Kidney epithelial cell (primary cell): ENCODE results near the gene TP53BP1. TPM values are rescaled to one million over a fixed set of nuclear protein-coding genes. Genes with fewer than 3 reads are reported as not detected.

ENCODE experiments used
- DNase-seq: peaks from one replicate; pipeline ENCODE4 v3.0.0-alpha.2; 2010; ENCODE audit warnings: low read depth
- H3K27me3 ChIP-seq: 2 replicates; pipeline ENCODE4 v1.6.0; 2011; ENCODE audit warnings: low read length; ENCODE audit not compliant: control insufficient read depth, insufficient read depth
- H3K36me3 ChIP-seq: 2 replicates; pipeline ENCODE4 v1.5.1; 2011; ENCODE audit warnings: low read length; ENCODE audit not compliant: control insufficient read depth, insufficient read depth
- H3K4me3 ChIP-seq: 2 replicates; pipeline ENCODE4 v1.5.1; 2011; ENCODE audit warnings: low read depth, mild to moderate bottlenecking, control low read depth, low read length
- CTCF ChIP-seq: IDR thresholded peaks from 2 replicates; pipeline ENCODE4 v1.5.1; 2011; ENCODE audit warnings: mild to moderate bottlenecking, moderate library complexity, low read length, control low read depth, inconsistent platforms; ENCODE audit not compliant: insufficient read depth, poor library complexity, severe bottlenecking
- total RNA-seq: library from RNA; depleted of rRNA; stranded (reverse); fragments of >200 nt; gene quantifications from 2 replicates; pipeline ENCODE4 v1.2.3, GENCODE V29; 2015

The TP53BP1 gene
- total RNA-seq, 1 donor from 2014 or later: 34.8 TPM

- no peaks in the 10 kb centered on the region for H3K36me3 ChIP-seq
- TF ChIP-seq CTCF: no peak
- DNase-seq: no peak
- H3K27me3 ChIP-seq: peaks cover 4% of the 10 kb centered on the region
- no peak overlapping the region for H3K4me3 ChIP-seq
Observed at GRCh38 chr15:43527016-43527801, 34.3 kb upstream of the TP53BP1 start.

DNA sequence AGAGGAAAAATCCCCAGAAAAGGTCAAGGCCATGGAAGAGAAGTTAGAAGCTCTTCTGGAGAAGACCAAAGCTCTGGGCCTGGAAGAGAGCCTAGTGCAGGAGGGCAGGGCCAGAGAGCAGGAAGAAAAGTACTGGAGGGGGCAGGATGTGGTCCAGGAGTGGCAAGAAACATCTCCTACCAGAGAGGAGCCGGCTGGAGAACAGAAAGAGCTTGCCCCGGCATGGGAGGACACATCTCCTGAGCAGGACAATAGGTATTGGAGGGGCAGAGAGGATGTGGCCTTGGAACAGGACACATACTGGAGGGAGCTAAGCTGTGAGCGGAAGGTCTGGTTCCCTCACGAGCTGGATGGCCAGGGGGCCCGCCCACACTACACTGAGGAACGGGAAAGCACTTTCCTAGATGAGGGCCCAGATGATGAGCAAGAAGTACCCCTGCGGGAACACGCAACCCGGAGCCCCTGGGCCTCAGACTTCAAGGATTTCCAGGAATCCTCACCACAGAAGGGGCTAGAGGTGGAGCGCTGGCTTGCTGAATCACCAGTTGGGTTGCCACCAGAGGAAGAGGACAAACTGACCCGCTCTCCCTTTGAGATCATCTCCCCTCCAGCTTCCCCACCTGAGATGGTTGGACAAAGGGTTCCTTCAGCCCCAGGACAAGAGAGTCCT is 33.4 kb upstream of the TP53BP1 start:
- Histone ChIP-seq H3K36me3 (no peaks in the 10 kb centered on the region), H3K27me3 (peaks cover 6% of the 10 kb centered on the region), H3K4me3 (no peak overlapping the region)
- no peak for DNase-seq
- no peak for TF ChIP-seq CTCF

DNA sequence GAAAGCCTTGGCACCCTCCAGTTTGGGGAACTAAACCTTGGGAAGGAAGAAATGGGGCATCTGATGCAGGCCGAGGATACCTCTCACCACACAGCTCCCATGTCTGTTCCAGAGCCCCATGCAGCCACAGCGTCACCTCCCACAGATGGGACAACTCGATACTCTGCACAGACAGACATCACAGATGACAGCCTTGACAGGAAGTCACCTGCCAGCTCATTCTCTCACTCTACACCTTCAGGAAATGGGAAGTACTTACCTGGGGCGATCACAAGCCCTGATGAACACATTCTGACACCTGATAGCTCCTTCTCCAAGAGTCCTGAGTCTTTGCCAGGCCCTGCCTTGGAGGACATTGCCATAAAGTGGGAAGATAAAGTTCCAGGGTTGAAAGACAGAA is 32.2 kb upstream of the TP53BP1 start:
- no peak overlapping the region for H3K4me3 ChIP-seq
- H3K27me3 ChIP-seq: peaks cover 6% of the 10 kb centered on the region
- DNase-seq: no peak
- no peaks in the 10 kb centered on the region for H3K36me3 ChIP-seq
- no peak for TF ChIP-seq CTCF

DNA sequence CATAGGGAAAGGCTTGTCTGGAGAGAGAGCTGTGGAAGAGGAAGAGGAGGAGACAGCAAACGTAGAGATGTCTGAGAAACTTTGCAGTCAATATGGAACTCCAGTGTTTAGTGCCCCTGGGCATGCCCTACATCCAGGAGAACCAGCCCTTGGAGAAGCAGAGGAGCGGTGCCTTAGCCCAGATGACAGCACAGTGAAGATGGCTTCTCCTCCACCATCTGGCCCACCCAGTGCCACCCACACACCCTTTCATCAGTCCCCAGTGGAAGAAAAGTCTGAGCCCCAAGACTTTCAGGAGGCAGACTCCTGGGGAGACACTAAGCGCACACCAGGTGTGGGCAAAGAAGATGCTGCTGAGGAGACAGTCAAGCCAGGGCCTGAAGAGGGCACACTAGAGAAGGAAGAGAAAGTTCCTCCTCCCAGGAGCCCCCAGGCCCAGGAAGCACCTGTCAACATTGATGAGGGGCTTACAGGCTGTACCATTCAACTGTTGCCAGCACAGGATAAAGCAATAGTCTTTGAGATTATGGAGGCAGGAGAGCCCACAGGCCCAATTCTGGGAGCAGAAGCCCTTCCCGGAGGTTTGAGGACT is 31.4 kb upstream of the TP53BP1 start:
- Histone ChIP-seq H3K4me3 (no peak overlapping the region), H3K36me3 (no peaks in the 10 kb centered on the region), H3K27me3 (peaks cover 7% of the 10 kb centered on the region)
- no peak for DNase-seq
- TF ChIP-seq CTCF: no peak

- no peak for TF ChIP-seq CTCF
- H3K27me3 ChIP-seq: peaks cover 9% of the 10 kb centered on the region
- DNase-seq: no peak
- no peak overlapping the region for H3K4me3 ChIP-seq
- H3K36me3 ChIP-seq: no peaks in the 10 kb centered on the region
Observed at GRCh38 chr15:43523646-43524045, 30.7 kb upstream of the TP53BP1 start.
